SJSA1 (cell line): Measurements from ENCODE around the gene ERVK3-1. TPM values are rescaled to one million over a fixed set of nuclear protein-coding genes. Genes with fewer than 3 reads are reported as not detected.
"Not testable (repeated sequence)": the region's sequence is repeated elsewhere in the genome, so short reads cannot be mapped to it uniquely, and the experiment has no call there.

ENCODE experiments used
- DNase-seq, 2 experiments: peaks; one replicate each; pipeline ENCODE4 v3.0.0-alpha.2; 2015 to 2020; ENCODE audit warnings: low spot score in 2 of 2, low read depth in 1 of 2
- H3K27ac ChIP-seq: fragments of 250-450 bp; sonication (Bioruptor Pico); 2 replicates; pipeline ENCODE4 v1.5.1; 2020; ENCODE audit warnings: mild to moderate bottlenecking, moderate library complexity
- H3K27me3 ChIP-seq: fragments of 250-450 bp; sonication (Bioruptor Pico); replicated peaks from 2 replicates; pipeline ENCODE4 v1.5.1; 2020; ENCODE audit warnings: mild to moderate bottlenecking, moderate library complexity
- H3K36me3 ChIP-seq: fragments of 250-450 bp; sonication (Bioruptor Pico); 2 replicates; pipeline ENCODE4 v1.5.1; 2020; ENCODE audit warnings: mild to moderate bottlenecking
- H3K4me1 ChIP-seq: fragments of 250-450 bp; sonication (Bioruptor Pico); replicated peaks from 2 replicates; pipeline ENCODE4 v1.6.1; 2021; ENCODE audit warnings: mild to moderate bottlenecking
- H3K4me3 ChIP-seq: fragments of 250-450 bp; sonication (Bioruptor Pico); 2 replicates; pipeline ENCODE4 v1.5.1; 2020; ENCODE audit warnings: mild to moderate bottlenecking
- H3K9me3 ChIP-seq: fragments of 250-450 bp; sonication (Bioruptor Pico); replicated peaks from 2 replicates; pipeline ENCODE4 v1.5.1; 2020; ENCODE audit warnings: mild to moderate bottlenecking
- total RNA-seq: library from RNA; depleted of rRNA; stranded (reverse); fragments of >200 nt; shearing (Covaris generic); gene quantifications from 2 replicates; pipeline ENCODE4 v1.2.3, GENCODE V29; 2014

The ERVK3-1 gene
- total RNA-seq, 1 experiment from 2014 or later, result 44.4 TPM

DNA sequence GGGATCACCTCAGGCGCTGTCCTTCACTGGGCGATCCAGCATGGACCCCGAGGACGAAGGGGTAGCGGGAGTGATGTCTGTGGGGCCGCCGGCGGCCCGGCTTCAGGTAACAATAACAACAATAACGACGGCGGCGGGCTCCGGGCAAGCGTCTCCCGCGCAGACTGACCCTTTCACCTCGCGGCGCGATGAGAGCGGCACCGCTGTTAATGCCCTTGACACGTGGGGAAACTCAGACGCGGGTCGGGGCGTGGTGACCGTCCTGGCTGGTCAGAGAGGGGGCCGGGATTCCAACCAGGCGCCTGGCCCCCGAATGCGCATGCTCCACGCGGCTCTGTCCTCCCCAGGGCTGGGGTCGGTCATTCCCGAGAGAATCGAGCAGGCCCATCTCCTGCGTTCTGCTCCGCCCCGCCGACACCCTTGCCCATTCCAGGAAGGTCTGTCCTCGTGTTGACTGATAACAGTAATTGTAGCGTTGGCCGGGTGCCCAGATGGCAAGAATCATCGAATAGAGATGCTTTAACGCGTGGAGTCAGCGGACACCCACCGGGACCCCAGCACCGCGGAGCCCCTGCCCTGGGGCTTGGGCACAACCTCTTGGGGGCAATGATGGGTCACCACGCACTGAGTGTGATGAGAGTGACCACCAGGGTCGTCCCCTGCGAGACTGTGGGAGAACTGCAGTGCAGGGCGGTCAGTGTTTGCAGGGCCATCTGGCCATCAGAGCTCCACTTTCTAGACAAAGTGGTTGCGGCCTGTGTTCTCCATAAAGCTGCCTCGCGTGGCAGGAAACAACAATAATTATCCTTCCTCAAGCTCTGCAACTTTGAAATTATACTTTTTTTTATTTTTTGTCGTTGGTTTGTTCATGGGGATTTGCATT, 25.9 kb upstream of the ERVK3-1 start:
- H3K4me3 ChIP-seq, result peak overlapping the region; percentile 71
- DNase-seq, result peak in 1 of 2 experiments; percentile 65
- H3K4me1 ChIP-seq, result peaks cover 9% of the 10 kb centered on the region; the same call in 1 of the 2 replicates
- no peaks in the 10 kb centered on the region for H3K27me3 ChIP-seq
- H3K9me3 ChIP-seq, result peaks cover 5% of the 10 kb centered on the region
- peaks cover 38% of the 10 kb centered on the region for H3K36me3 ChIP-seq
- peak overlapping the region; percentile 54 for H3K27ac ChIP-seq

- H3K9me3 ChIP-seq, result peaks cover 3% of the 10 kb centered on the region
- peaks cover 36% of the 10 kb centered on the region for H3K36me3 ChIP-seq
- no peaks in the 10 kb centered on the region for H3K27me3 ChIP-seq
- H3K27ac ChIP-seq, result no peak overlapping the region
- H3K4me1 ChIP-seq, result peaks cover 5% of the 10 kb centered on the region; the same call in 1 of the 2 replicates
- H3K4me3 ChIP-seq, result no peak overlapping the region
- DNase-seq, result no peak
These were observed 25.3 kb upstream of the ERVK3-1 start for GRCh38 chr19:58279925-58280316.

GRCh38 chr19:58284199-58284598, 21.0 kb upstream of the ERVK3-1 start:
- H3K27me3 ChIP-seq, result no peaks in the 10 kb centered on the region
- H3K4me1 ChIP-seq, result no peaks in the 10 kb centered on the region; the same call in 1 of the 2 replicates
- DNase-seq, result no peak
- H3K9me3 ChIP-seq, result peaks cover 8% of the 10 kb centered on the region
- peaks cover 59% of the 10 kb centered on the region for H3K36me3 ChIP-seq
- no peak overlapping the region for H3K4me3 ChIP-seq
- no peak overlapping the region for H3K27ac ChIP-seq

DNA sequence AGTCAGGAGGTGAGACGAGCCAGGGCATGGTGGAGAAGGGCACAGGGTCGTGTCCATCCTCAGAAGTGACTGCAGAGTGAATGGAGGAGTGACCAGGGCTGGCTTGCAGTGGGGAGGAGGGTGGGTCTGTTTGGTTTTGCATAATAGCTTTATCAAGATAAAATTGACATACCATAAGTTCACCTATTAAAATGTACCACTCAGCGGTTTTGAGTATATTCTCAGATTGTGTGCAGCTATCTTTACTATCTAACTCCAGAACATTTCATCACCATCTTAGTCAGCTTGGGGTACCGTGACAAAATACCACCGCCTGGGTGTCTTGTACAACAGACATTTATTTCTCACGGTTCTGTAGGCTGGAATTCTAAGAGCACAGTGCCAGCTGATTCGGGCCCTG, 13.2 kb upstream of the ERVK3-1 start:
- Histone ChIP-seq H3K27ac (no peak overlapping the region), H3K4me3 (no peak overlapping the region), H3K4me1 (no peaks in the 10 kb centered on the region), H3K27me3 (no peaks in the 10 kb centered on the region), H3K9me3 (peaks cover 34% of the 10 kb centered on the region), H3K36me3 (peaks cover 89% of the 10 kb centered on the region)
- no peak for DNase-seq

- H3K36me3 ChIP-seq, result peaks cover 86% of the 10 kb centered on the region
- H3K4me3 ChIP-seq, result no peak overlapping the region
- peaks cover 34% of the 10 kb centered on the region for H3K9me3 ChIP-seq
These were observed 10.3 kb upstream of the ERVK3-1 start for GRCh38 chr19:58294743-58295374.

DNA sequence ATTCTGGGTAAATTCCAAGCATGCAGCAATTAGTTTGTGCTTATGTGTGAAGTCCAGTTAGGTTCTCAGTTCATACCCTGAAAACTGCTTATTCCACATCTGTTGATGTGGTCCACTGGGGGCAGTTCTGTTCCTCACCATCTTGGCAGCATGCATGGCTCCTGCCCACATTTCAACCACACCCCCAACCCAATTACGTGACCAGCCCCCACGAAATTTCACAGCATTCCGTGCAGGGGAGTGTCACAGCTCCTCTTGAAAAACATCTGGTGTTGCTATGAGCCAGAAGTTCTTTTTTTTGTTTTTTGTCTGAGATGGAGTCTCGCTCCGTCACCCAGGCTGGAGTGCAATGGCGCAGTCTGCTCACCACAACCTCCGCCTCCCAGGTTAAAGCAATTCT, 9.1 kb upstream of the ERVK3-1 start:
- Histone ChIP-seq H3K4me1 (no peaks in the 10 kb centered on the region), H3K27me3 (no peaks in the 10 kb centered on the region), H3K36me3 (peaks cover 89% of the 10 kb centered on the region), H3K9me3 (peaks cover 34% of the 10 kb centered on the region), H3K4me3 (no peak overlapping the region), H3K27ac (no peak overlapping the region)
- no peak for DNase-seq

More at GRCh38 chr19:58294743-58295374, 10.3 kb upstream of the ERVK3-1 start:
- H3K27ac ChIP-seq, result no peak overlapping the region
- no peak for DNase-seq
- H3K27me3 ChIP-seq, result no peaks in the 10 kb centered on the region
- no peaks in the 10 kb centered on the region for H3K4me1 ChIP-seq

DNA sequence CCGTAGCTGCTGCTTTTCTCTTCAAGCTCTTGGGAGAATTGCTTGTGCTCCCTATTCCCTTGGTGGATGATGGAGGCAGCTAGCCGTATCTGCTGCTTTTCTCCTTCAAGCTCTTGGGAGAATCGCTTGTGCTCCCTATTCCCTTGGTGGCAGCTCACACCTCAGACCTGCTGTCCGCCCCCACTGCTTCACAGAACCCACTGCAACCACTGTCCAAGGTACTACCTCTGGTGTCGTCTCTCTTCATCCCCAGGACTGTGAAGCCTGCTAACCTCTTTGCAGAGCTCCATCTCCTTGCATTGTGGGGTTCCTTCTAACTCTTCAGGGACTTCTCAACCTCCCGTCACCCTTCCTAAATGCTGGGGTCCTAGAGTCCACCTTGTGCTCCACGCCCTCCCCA, 4.6 kb upstream of the ERVK3-1 start:
- Histone ChIP-seq H3K27ac (no peak overlapping the region), H3K36me3 (peaks cover 71% of the 10 kb centered on the region), H3K4me3 (no peak overlapping the region), H3K27me3 (no peaks in the 10 kb centered on the region), H3K9me3 (peaks cover 12% of the 10 kb centered on the region), H3K4me1 (peaks cover 6% of the 10 kb centered on the region; the same call in 1 of the 2 replicates)
- no peak for DNase-seq

GRCh38 chr19:58304255-58304654, 922 bp upstream of the ERVK3-1 start:
- peaks cover 6% of the 10 kb centered on the region; the same call in 1 of the 2 replicates for H3K4me1 ChIP-seq
- H3K27ac ChIP-seq, result no peak overlapping the region
- no peak overlapping the region for H3K4me3 ChIP-seq
- peaks cover 24% of the 10 kb centered on the region for H3K9me3 ChIP-seq
- H3K36me3 ChIP-seq, result peaks cover 75% of the 10 kb centered on the region
- no peaks in the 10 kb centered on the region for H3K27me3 ChIP-seq
- DNase-seq, result no peak

- peaks cover 6% of the 10 kb centered on the region; the same call in 1 of the 2 replicates for H3K4me1 ChIP-seq
- H3K4me3 ChIP-seq, result peak overlapping the region; percentile 80
- peaks cover 27% of the 10 kb centered on the region for H3K9me3 ChIP-seq
- H3K36me3 ChIP-seq, result peaks cover 76% of the 10 kb centered on the region
- H3K27ac ChIP-seq, result no peak overlapping the region
- DNase-seq, result no peak
- H3K27me3 ChIP-seq, result no peaks in the 10 kb centered on the region
These were observed 471 bp upstream of the ERVK3-1 start for GRCh38 chr19:58304748-58305064.

DNA sequence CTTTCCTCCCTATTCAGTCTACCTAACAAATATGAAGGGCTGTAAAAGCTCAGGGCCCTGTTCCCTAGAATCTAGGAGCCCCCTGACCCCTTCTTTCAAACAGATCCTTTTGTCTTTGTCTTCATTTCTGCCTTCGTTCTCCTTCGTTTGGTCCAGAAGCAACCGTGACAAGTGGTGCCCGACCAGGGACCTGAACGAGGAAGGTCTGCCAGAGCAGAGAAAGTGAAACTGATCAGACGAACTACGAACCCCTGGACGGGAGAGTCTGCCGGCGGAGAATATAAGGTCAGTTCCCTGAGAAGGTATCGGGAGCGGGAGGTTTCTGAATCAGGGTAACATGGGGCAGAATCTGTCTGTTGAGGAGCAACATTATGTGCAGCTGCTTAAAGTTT, 751 bp downstream of the ERVK3-1 start:
- peaks cover 73% of the 10 kb centered on the region for H3K36me3 ChIP-seq
- H3K9me3 ChIP-seq, result peaks cover 31% of the 10 kb centered on the region
- DNase-seq, result no peak
- no peaks in the 10 kb centered on the region for H3K27me3 ChIP-seq
- H3K4me1 ChIP-seq, result peaks cover 6% of the 10 kb centered on the region; the same call in 1 of the 2 replicates
- H3K4me3 ChIP-seq, result peak overlapping the region; percentile 80
- peak overlapping the region; percentile 74 for H3K27ac ChIP-seq

GRCh38 chr19:58307736-58308135, 2.6 kb downstream of the ERVK3-1 start:
- H3K27ac ChIP-seq, result no peak overlapping the region
- no peak for DNase-seq
- H3K4me1 ChIP-seq, result peaks cover 6% of the 10 kb centered on the region; the same call in 1 of the 2 replicates
- no peaks in the 10 kb centered on the region for H3K27me3 ChIP-seq
- peaks cover 31% of the 10 kb centered on the region for H3K9me3 ChIP-seq
- no peak overlapping the region for H3K4me3 ChIP-seq
- peaks cover 79% of the 10 kb centered on the region for H3K36me3 ChIP-seq

DNA sequence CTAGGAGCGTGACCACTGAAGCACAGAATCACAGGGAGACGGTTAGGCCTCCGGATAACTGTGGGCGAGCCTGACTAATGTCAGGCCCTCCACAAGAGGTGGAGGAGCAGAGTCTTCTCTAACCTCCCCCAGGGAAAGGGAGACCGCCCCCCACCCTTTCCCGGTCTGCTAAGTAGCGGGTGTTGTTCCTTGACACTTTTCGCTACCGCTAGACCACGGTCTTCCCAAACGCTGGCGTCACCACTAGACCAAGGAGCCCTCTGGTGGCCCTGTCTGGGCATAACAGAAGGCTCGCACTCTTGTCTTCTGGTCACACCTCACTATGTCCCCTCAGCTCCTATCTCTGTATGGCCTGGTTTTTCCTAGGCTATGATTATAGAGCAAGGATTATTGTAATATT, 5.5 kb downstream of the ERVK3-1 start:
- H3K9me3 ChIP-seq, result peaks cover 31% of the 10 kb centered on the region
- not testable (repeated sequence) for H3K27ac ChIP-seq, H3K27me3 ChIP-seq, H3K4me1 ChIP-seq, H3K4me3 ChIP-seq, DNase-seq
- peaks cover 93% of the 10 kb centered on the region for H3K36me3 ChIP-seq

GRCh38 chr19:58311345-58311865, 6.2 kb downstream of the ERVK3-1 start:
- no peak overlapping the region for H3K27ac ChIP-seq
- no peaks in the 10 kb centered on the region for H3K27me3 ChIP-seq
- H3K9me3 ChIP-seq, result peaks cover 25% of the 10 kb centered on the region
- peaks cover 92% of the 10 kb centered on the region for H3K36me3 ChIP-seq
- H3K4me3 ChIP-seq, result no peak overlapping the region
- H3K4me1 ChIP-seq, result no peaks in the 10 kb centered on the region
- no peak for DNase-seq

DNA sequence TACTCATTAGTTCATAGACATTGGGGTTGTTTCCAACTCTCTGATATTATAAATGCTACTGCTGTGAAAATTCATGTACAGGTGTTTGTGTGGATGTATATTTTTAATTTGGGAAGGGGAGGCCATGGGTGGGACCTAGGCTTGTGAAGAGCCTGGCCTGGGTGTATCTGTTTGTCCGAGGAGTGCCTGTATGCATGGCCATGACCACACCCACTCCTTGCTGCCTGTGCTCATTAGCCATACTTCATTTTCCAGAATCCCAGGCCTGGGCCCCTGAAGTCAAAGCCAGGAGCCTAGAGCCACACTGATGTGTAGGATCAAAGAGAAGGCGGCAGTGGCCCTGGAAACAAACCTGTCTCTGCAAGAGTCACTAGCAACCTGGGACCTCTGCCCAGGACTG, 10.4 kb downstream of the ERVK3-1 start:
- H3K36me3 ChIP-seq, result peaks cover 55% of the 10 kb centered on the region
- H3K27ac ChIP-seq, result no peak overlapping the region
- no peaks in the 10 kb centered on the region for H3K27me3 ChIP-seq
- no peaks in the 10 kb centered on the region for H3K4me1 ChIP-seq
- H3K9me3 ChIP-seq, result peaks cover 4% of the 10 kb centered on the region
- DNase-seq, result no peak
- H3K4me3 ChIP-seq, result no peak overlapping the region
